Embryonic facial prominence (tissue), 1 donor: Measurements from ENCODE around the gene RAPGEFL1.
"Not testable (repeated sequence)": the region's sequence is repeated elsewhere in the genome, so short reads cannot be mapped to it uniquely, and the experiment has no call there.

Source experiments
- DNase-seq: peaks from one replicate; pipeline ENCODE4 v3.0.0-alpha.2; 2016; ENCODE audit errors: extremely low spot score

The RAPGEFL1 gene

DNA sequence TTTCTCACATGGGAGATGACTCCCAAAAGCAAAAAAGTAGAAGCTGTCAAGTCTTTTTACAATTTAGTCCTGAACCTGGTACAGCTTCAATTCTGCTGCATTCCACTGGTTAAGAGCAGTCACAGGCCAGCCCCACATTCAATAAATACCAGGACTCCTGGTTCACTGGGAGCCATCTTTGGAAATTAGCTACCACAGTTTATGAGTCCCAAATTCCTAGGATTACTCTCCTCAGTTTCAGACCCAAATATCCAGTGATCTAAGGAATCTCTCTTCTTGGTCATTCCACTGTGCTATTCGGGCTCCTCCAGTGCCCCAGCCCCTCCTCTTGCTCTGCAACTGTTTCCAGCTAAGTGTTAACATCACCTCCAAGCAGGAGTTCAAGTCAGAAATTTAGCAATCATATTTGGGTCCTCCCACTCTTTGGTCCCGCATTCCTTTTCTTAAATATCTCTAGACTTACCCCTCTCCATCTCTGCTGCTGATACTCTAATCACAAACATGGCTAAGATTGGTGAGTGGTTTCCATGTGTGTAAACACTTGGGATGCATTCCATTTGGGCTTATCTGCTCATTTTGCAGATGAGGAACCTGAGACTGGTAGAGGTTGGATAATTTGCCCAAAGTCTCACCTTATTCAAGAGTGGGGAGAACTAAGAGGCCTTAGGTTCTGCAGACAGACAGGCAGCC, 32.3 kb downstream of the RAPGEFL1 start:
- no peak for DNase-seq

- DNase-seq, result not testable (repeated sequence)
These were observed 36.6 kb downstream of the RAPGEFL1 start for GRCh38 chr17:40213914-40214313.

- DNase-seq, result no peak
These were observed 40.9 kb downstream of the RAPGEFL1 start for GRCh38 chr17:40218006-40218739.

- peak; percentile 97 for DNase-seq
These were observed 41.7 kb downstream of the RAPGEFL1 start, which contains the start of gene WIPF2 for GRCh38 chr17:40218740-40219593. TSS of gene WIPF2 (plus strand) at chr17:40219304. CDS start at chr17:40256460, 37,156 bp downstream.

- DNase-seq, result peak; percentile 83
These were observed 42.5 kb downstream of the RAPGEFL1 start for GRCh38 chr17:40219594-40220338.

DNA sequence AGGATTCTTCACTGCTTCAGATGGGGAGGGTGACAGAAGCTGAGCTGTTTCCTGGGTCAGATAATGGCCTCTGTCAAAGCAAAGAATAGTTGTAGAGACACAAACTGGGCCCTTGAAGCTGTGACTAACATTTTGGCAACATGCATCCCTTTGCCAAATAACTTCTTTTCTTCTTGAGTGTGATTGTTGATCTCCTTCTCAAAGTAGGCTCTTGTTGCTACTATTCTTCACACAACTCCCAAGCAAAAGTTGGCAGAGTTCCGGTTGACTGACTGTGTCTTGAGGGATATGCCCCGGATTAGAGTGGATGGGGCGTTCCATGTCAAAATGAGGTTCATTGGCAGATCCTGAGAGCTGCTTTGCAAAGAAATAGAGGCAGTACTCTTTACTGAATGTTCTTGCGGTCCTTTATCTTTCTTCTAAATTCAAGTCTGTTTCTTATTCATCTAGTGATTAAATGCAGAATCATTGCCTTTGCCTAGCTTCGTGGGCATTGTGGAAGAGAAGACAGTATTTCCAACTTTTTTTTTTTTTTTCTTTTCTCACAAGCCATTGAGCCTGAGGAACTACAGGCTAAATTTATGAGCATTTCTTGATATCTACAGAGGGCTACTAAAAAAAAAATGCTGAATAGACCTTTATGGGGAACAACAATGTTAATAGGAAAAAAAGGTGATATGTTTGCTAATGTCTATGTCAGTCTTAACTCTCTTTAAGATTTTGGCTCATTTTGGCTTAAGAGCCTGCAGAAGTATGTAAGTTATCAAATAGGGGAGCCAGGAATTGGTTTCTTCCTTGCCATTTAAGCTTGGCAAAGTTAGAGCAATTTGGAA, 47.7 kb downstream of the RAPGEFL1 start:
- DNase-seq, result no peak

GRCh38 chr17:40229146-40229545, 51.9 kb downstream of the RAPGEFL1 start:
- DNase-seq, result not testable (repeated sequence)

- no peak for DNase-seq
These were observed 53.4 kb downstream of the RAPGEFL1 start for GRCh38 chr17:40230670-40231069.

GRCh38 chr17:40231928-40232327, 54.7 kb downstream of the RAPGEFL1 start:
- DNase-seq, result not testable (repeated sequence)

- DNase-seq, result no peak
These were observed 64.1 kb downstream of the RAPGEFL1 start for GRCh38 chr17:40241252-40241834.

DNA sequence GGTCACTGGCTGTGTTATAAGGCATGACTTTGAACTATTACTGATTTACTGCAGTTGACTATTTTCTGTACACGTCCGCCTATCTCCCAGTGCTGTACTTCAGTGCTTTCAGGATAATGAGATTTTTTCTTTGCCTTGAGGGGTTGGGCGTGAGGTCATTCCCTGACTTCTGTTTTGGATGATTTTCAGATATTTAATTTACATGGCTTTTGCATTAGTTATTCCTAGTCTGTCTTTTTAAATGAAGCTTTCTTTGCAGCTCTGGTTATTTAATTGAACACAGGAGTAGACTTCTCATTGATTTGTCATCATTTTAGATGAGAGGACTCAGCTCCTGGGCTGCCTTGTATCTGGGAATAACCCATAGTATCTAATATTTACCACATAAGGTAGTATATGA, 65.5 kb downstream of the RAPGEFL1 start:
- DNase-seq, result no peak

DNA sequence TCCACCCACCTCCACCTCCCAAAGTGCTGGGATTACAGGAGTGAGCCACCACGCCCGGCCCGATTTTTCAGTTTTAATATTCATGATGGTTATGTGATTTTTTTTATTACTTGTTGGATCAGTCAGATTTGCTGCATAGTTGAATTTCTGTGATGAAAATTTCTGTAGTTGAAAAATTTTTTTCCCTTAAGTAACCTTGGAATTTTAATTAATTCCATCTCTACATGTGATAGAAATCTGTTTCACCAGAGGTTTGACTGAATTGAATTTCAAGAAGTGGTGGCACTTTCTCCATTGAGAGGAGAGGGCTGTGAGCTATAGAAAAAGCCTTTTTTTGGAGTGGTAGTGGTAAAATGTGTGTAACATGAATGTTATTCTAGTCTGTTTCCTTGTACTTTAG, 66.5 kb downstream of the RAPGEFL1 start:
- no peak for DNase-seq

DNA sequence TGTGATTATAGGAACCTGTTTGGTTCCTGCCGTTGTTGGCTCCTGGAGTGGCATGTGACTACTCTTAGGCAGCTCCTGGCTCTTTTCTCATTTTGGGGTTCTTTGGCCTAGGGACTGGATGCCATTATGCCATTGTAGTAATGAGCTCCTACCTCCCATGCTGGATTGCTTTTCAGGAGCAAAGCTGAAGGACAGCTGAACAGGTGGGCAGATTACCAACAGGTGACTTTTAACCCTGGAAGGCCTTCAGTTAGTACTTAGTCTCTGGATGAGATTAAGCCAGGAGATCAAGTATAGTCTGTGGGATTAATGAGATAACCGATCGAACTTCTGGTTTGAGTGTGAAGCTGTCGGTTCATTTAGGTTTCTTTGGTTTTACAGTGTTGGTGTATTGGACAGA, 67.0 kb downstream of the RAPGEFL1 start:
- DNase-seq, result no peak
